Astrocyte (in vitro differentiated cells and primary cell): ENCODE results near the gene SDC4.

Experiments
- CTCF ChIP-seq: IDR thresholded peaks from 2 replicates; pipeline ENCODE4 v1.5.1; 2011; ENCODE audit warnings: low read depth, mild to moderate bottlenecking, inconsistent platforms, low read length, moderate library complexity; ENCODE audit not compliant: insufficient read depth
- EZH2 ChIP-seq: IDR thresholded peaks from 2 replicates; pipeline ENCODE4 v1.6.1; 2012; ENCODE audit warnings: mild to moderate bottlenecking, low read length, inconsistent platforms; ENCODE audit not compliant: insufficient read depth

- TF ChIP-seq CTCF (no peak), EZH2 (no peak)
These were observed 59.8 kb downstream of the SDC4 start for GRCh38 chr20:45288376-45288775.
